MG63 (cell line): ENCODE data around the gene WDR38. TPM values are rescaled to one million over a fixed set of nuclear protein-coding genes. Genes with fewer than 3 reads are reported as not detected.

Source experiments
- DNase-seq: peaks from one replicate; pipeline ENCODE4 v3.0.0-alpha.2; 2020
- H3K27me3 ChIP-seq: fragments of 250-450 bp; sonication (Bioruptor Pico); 2 replicates; pipeline ENCODE4 v1.5.1; 2020; ENCODE audit warnings: mild to moderate bottlenecking, moderate library complexity
- H3K36me3 ChIP-seq: fragments of 250-450 bp; sonication (Bioruptor Pico); 2 replicates; pipeline ENCODE4 v1.5.1; 2020; ENCODE audit warnings: mild to moderate bottlenecking, moderate library complexity
- H3K4me3 ChIP-seq: fragments of 250-450 bp; sonication (Bioruptor Pico); 2 replicates; pipeline ENCODE4 v1.5.1; 2020; ENCODE audit warnings: mild to moderate bottlenecking, moderate library complexity
- H3K9me3 ChIP-seq: fragments of 250-450 bp; sonication (Bioruptor Pico); 2 replicates; pipeline ENCODE4 v1.5.1; 2020; ENCODE audit warnings: mild to moderate bottlenecking, moderate library complexity
- total RNA-seq: library from RNA; depleted of rRNA; stranded (reverse); fragments of >200 nt; shearing (Covaris generic); gene quantifications from 2 replicates; pipeline ENCODE4 v1.2.3, GENCODE V29; 2014; ENCODE audit warnings: low replicate concordance

Gene WDR38
- total RNA-seq, 1 experiment from 2014 or later: not detected

GRCh38 chr9:124868511-124869465, 15.5 kb downstream of the WDR38 start:
- H3K36me3 ChIP-seq: peaks cover 50% of the 10 kb centered on the region
- peak; percentile 90 for DNase-seq

DNA sequence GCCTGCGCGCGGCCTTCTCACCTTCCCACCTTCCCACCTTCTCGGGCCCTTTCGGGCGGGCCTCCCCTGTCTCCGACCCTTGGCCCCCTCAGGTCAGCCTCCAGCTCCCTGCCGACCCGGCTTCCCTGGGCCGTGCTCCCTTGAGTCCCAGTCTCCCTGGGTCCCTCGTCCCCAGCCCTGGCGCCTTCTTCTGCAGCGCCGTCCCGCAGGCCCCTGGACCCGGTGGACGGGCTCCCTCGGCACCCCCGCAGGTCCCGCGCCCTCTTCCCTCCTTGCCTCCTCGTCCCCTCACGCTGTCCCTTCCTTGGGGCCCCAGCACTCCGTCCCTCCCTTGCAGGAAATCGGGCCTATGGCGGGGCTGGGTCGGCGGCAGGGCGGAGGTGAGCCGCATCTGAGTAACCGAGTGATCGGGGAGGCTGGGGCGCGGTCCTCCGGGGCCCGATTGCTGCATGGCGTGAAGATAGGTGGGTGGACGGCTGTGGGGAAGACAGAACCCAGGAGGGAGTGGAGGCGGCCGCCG, 16.3 kb downstream of the WDR38 start:
- H3K9me3 ChIP-seq: no peaks in the 10 kb centered on the region
- no peaks in the 10 kb centered on the region for H3K27me3 ChIP-seq
- peak; percentile 38 for DNase-seq
- H3K4me3 ChIP-seq: peak overlapping the region; percentile 100
- H3K36me3 ChIP-seq: peaks cover 55% of the 10 kb centered on the region

More at GRCh38 chr9:124868511-124869465, 15.5 kb downstream of the WDR38 start:
- Histone ChIP-seq H3K9me3 (no peaks in the 10 kb centered on the region), H3K4me3 (peak overlapping the region; percentile 100), H3K27me3 (no peaks in the 10 kb centered on the region)

DNA sequence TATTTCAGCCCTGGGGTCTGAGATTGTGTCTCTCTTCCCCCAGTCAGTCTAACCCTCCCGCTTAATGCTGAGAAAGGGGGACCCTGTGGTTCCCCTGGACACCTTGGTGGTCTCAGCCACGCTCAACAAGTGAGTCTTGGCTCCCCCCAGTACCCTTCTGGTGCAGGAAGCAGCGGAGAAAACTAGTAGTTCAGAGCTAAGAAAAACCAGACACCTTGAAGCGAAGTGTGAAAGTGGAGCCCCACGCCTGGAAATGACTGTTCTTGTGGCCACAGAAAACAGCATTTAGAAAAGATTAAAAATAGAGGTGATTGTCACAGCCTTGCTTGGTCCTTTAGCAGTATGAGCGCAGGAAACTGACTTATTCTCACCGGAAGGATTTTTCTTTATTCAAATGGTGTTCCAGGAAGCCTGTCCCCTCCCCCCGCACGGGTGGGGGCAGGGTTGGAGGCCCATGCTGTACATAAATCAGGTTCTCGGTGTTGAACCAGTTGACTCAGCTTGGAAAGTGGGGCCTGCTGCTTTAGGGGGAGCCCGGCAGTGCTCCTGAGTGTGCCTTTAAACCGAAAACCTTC, 16.8 kb downstream of the WDR38 start:
- no peak for DNase-seq
- Histone ChIP-seq H3K27me3 (no peaks in the 10 kb centered on the region), H3K4me3 (peak overlapping the region; percentile 100), H3K9me3 (no peaks in the 10 kb centered on the region), H3K36me3 (peaks cover 60% of the 10 kb centered on the region)

DNA sequence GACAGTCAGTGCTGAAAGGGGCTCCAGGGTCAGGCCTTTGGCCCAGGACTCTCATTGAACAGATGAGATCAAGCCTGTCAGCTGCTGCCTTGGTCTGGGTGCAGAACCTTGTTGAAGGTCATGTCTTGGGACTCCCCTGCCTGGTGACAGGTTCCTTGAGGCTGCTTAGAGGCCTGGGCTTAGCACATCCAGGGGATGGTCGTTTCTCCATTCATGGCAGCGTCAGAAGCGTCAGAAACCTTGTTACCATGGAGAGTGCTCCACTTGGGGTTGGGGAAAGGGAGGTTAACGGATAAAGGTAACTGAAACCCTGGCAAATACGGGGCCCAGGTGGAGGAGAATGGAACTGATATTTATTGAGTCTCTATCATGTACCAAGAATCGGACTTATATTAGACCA, 17.5 kb downstream of the WDR38 start:
- H3K4me3 ChIP-seq: peak overlapping the region; percentile 100
- no peaks in the 10 kb centered on the region for H3K27me3 ChIP-seq
- no peak for DNase-seq
- peaks cover 66% of the 10 kb centered on the region for H3K36me3 ChIP-seq
- no peaks in the 10 kb centered on the region for H3K9me3 ChIP-seq

GRCh38 chr9:124871156-124871561, 17.9 kb downstream of the WDR38 start:
- no peak for DNase-seq
- no peaks in the 10 kb centered on the region for H3K9me3 ChIP-seq
- peak overlapping the region; percentile 100 for H3K4me3 ChIP-seq
- H3K36me3 ChIP-seq: peaks cover 70% of the 10 kb centered on the region
- H3K27me3 ChIP-seq: no peaks in the 10 kb centered on the region

- Histone ChIP-seq H3K36me3 (peaks cover 89% of the 10 kb centered on the region), H3K9me3 (no peaks in the 10 kb centered on the region), H3K4me3 (no peak overlapping the region), H3K27me3 (no peaks in the 10 kb centered on the region)
- no peak for DNase-seq
These were observed 20.4 kb downstream of the WDR38 start for GRCh38 chr9:124873664-124874063.

DNA sequence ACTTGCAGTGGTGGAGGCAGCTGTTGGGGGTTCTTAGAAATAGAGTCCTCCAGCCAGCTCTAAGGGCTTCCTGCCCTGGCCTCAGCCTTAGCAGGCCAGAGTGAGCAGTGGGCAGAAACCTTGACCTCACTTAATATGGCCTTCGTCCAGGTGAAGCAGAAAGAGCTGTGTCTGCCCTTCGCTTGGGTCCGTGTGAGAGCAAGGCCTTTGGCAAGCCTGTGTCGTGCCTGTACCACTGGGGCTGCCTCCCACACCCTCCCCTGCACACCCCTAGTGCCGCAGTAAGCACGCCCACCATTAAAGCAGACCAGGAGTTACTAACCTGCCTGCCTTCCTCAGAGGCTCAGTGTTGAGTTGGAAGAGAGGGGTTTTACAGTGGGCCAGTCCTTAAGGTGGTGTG, 22.2 kb downstream of the WDR38 start:
- Histone ChIP-seq H3K36me3 (peaks cover 88% of the 10 kb centered on the region), H3K27me3 (no peaks in the 10 kb centered on the region), H3K4me3 (no peak overlapping the region), H3K9me3 (no peaks in the 10 kb centered on the region)
- no peak for DNase-seq

- peaks cover 73% of the 10 kb centered on the region for H3K36me3 ChIP-seq
- no peaks in the 10 kb centered on the region for H3K27me3 ChIP-seq
- no peak overlapping the region for H3K4me3 ChIP-seq
- H3K9me3 ChIP-seq: no peaks in the 10 kb centered on the region
- no peak for DNase-seq
These were observed 23.9 kb downstream of the WDR38 start for GRCh38 chr9:124877021-124877782.

DNA sequence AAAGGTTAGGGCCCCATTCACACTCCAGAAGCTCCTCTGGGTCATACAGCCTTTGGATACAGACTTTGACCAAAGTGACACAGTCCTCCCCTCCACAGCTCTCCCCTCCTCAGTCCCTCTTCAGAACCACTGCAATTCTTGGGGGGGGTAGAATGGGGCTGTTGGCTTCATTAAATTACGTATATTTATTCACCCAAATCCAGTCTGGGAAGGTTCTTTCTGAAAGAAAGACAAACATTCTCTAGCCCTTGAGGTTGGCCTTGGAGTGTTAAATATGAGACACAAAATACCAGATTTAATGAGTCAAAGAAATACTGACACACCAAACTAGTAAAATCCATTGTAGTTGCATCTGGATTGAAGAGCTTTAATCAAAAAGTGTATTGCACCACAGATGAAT, 24.8 kb downstream of the WDR38 start:
- Histone ChIP-seq H3K4me3 (no peak overlapping the region), H3K27me3 (no peaks in the 10 kb centered on the region), H3K36me3 (peaks cover 66% of the 10 kb centered on the region), H3K9me3 (no peaks in the 10 kb centered on the region)
- no peak for DNase-seq

- Histone ChIP-seq H3K4me3 (no peak overlapping the region), H3K27me3 (no peaks in the 10 kb centered on the region), H3K9me3 (no peaks in the 10 kb centered on the region), H3K36me3 (peaks cover 61% of the 10 kb centered on the region)
- DNase-seq: no peak
These were observed 25.3 kb downstream of the WDR38 start for GRCh38 chr9:124878518-124878917.

- Histone ChIP-seq H3K36me3 (peaks cover 53% of the 10 kb centered on the region), H3K9me3 (no peaks in the 10 kb centered on the region), H3K27me3 (no peaks in the 10 kb centered on the region), H3K4me3 (no peak overlapping the region)
- DNase-seq: no peak
These were observed 26.0 kb downstream of the WDR38 start for GRCh38 chr9:124879226-124879625.

DNA sequence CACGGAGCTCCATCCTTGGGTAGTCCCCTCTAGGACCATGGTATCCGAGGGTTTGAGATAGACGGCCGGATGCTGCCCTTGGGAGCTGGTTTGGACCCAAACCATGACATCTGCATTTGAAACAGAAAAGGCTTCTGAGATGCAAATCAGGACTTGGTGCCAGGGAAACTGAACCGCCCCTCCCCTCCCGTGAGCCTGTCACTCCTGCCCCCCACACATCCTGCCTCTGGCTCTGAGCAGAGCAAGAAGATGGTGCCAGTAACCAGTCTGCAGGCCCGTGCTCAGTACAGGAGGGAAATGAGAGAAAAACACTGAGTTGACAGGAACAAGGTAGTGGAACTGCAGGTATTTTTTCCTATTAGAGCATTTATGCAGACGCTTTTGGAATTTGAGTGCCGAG, 27.2 kb downstream of the WDR38 start:
- H3K27me3 ChIP-seq: no peaks in the 10 kb centered on the region
- no peak for DNase-seq
- H3K36me3 ChIP-seq: peaks cover 51% of the 10 kb centered on the region
- no peaks in the 10 kb centered on the region for H3K9me3 ChIP-seq
- H3K4me3 ChIP-seq: no peak overlapping the region

DNA sequence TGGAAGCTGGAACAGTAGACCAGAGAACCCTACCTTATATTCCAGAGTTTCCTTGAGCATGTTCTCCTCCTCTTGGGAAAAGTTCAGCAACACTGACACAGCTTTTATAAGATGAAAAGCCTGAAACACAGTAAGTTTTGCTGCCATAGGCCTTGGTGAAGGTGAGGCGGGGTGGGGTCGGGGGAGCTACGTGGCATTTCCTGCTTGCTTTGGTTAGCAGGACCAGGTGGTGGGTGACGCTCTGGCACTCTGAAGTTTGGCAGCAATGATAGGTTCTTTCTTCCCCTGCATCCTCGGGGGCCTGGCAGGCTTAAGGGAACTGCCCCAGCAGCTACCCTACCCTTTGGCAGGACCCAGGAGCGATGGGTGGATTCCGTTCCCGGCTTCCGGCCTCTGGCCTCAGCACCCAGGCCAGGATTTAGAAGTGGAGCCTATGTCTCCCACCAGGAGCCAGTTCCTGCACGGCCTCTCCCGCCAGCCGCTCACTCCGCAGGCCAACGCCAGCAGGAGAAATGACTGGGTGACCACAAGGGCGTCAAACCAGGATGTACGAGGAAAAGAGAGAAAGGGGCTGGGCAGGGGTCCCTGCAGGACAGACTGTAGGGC, 28.0 kb downstream of the WDR38 start:
- no peaks in the 10 kb centered on the region for H3K9me3 ChIP-seq
- no peaks in the 10 kb centered on the region for H3K27me3 ChIP-seq
- no peak for DNase-seq
- H3K4me3 ChIP-seq: no peak overlapping the region
- peaks cover 45% of the 10 kb centered on the region for H3K36me3 ChIP-seq

GRCh38 chr9:124882231-124882630, 29.0 kb downstream of the WDR38 start:
- H3K4me3 ChIP-seq: no peak overlapping the region
- no peaks in the 10 kb centered on the region for H3K9me3 ChIP-seq
- no peaks in the 10 kb centered on the region for H3K27me3 ChIP-seq
- no peak for DNase-seq
- H3K36me3 ChIP-seq: peaks cover 36% of the 10 kb centered on the region

DNA sequence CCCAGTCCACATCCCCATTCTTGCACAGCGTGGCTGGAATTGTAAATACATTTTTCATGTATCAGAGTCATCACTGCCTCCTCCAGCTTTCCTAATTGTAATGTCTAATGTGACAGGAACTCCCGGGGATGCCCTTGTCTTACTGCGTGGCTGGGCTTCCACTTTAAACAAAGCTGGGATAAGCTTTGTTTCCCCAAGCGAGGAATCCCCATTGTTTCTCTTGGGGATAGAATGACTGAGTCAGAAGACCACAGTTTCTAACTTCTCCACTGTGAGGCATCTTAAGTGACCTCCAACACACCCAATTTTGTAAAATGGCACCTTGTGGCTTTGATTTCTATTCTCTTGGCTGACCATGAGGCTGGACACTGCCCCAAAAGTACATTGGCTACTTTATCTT, 31.1 kb downstream of the WDR38 start:
- DNase-seq: no peak
- H3K4me3 ChIP-seq: no peak overlapping the region
- peaks cover 24% of the 10 kb centered on the region for H3K36me3 ChIP-seq
- no peaks in the 10 kb centered on the region for H3K9me3 ChIP-seq
- H3K27me3 ChIP-seq: no peaks in the 10 kb centered on the region

- Histone ChIP-seq H3K36me3 (peaks cover 19% of the 10 kb centered on the region), H3K4me3 (no peak overlapping the region), H3K9me3 (no peaks in the 10 kb centered on the region), H3K27me3 (no peaks in the 10 kb centered on the region)
- no peak for DNase-seq
These were observed 32.3 kb downstream of the WDR38 start for GRCh38 chr9:124885551-124885950.

- DNase-seq: no peak
- H3K9me3 ChIP-seq: no peaks in the 10 kb centered on the region
- peaks cover 19% of the 10 kb centered on the region for H3K36me3 ChIP-seq
- H3K4me3 ChIP-seq: no peak overlapping the region
- no peaks in the 10 kb centered on the region for H3K27me3 ChIP-seq
These were observed 33.2 kb downstream of the WDR38 start for GRCh38 chr9:124886461-124886860.
